Body of pancreas (tissue), 4 donors: ENCODE measurements around the gene HTR3E.

Experiments used
- POLR2A ChIP-seq, 3 donors: fragments of 450-650 bp; IDR thresholded peaks; one replicate each; pipeline ENCODE4 v1.6.1; 2016; ENCODE audit warnings: antibody characterized with exemption in 3 of 3, mild to moderate bottlenecking in 2 of 3
- TF ChIP-seq, protein P1 (sequence below), 7 experiments: fragments of 450-650 bp in 4 of 7; fragments of 200-600 bp in 3 of 7; sonication (generic) in 3 of 7; IDR thresholded peaks; one replicate each; pipeline ENCODE4 v1.5.1; 2016 to 2019; ENCODE audit warnings: antibody characterized with exemption in 7 of 7

DNA sequence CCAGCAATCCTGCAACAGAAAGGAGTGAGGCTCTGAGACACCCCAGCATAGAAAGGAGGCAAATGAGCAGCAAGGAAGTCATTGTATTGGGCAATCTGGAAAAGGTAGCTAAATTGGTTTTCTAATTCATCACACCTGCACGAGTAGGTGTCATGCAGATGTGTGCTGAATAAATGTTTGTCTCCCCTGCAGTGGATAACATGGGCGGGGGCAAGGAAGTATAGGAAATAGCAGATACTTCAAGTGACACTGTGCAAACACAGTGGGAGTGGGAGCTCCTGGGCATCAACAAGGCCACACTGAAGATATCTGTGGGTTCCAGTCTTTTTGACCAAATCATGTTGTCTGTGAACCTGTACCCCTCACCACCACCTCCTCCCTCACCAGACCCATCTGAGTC, 14.4 kb upstream of the HTR3E start:
- TF ChIP-seq, protein P1, sequence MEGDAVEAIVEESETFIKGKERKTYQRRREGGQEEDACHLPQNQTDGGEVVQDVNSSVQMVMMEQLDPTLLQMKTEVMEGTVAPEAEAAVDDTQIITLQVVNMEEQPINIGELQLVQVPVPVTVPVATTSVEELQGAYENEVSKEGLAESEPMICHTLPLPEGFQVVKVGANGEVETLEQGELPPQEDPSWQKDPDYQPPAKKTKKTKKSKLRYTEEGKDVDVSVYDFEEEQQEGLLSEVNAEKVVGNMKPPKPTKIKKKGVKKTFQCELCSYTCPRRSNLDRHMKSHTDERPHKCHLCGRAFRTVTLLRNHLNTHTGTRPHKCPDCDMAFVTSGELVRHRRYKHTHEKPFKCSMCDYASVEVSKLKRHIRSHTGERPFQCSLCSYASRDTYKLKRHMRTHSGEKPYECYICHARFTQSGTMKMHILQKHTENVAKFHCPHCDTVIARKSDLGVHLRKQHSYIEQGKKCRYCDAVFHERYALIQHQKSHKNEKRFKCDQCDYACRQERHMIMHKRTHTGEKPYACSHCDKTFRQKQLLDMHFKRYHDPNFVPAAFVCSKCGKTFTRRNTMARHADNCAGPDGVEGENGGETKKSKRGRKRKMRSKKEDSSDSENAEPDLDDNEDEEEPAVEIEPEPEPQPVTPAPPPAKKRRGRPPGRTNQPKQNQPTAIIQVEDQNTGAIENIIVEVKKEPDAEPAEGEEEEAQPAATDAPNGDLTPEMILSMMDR (IDR thresholded peaks at IDR 0.05), result no peak
- no peak for TF ChIP-seq POLR2A (IDR thresholded peaks at IDR 0.05)
